Activated T-helper 1 cell treated with anti-CD3 and anti-CD28 coated beads, Interleukin-12 subunit alpha, Interleukin-12 subunit beta, Interleukin-2, Interleukin-4 antibody, amounts not matched to agents 30 ng/mL and 10 ng/mL and 1 ng/mL, durations not matched to agents 14 hours and 24 hours and 36 hours (primary cell): ENCODE measurements around the gene GAP43. TPM values are rescaled to one million over a fixed set of nuclear protein-coding genes. Genes with fewer than 3 reads are reported as not detected.
"Not testable (repeated sequence)": the region's sequence is repeated elsewhere in the genome, so short reads cannot be mapped to it uniquely, and the experiment has no call there.

Source experiments
- DNase-seq: peaks from one replicate; pipeline ENCODE4 v3.0.0; 2021; ENCODE audit warnings: low spot score
- H3K27ac Mint-ChIP-seq: one replicate; pipeline ENCODE4 v1.8.0; 2021; ENCODE audit warnings: mild to moderate bottlenecking, mixed read lengths
- H3K27me3 Mint-ChIP-seq: one replicate; pipeline ENCODE4 v1.8.0; 2022; ENCODE audit warnings: mild to moderate bottlenecking, moderate library complexity, mixed read lengths; ENCODE audit not compliant: insufficient read depth
- H3K36me3 Mint-ChIP-seq: one replicate; pipeline ENCODE4 v1.8.0; 2021; ENCODE audit warnings: low read depth, mixed read lengths
- H3K4me1 Mint-ChIP-seq: one replicate; pipeline ENCODE4 v1.8.0; 2021; ENCODE audit warnings: low read depth, mixed read lengths
- H3K4me3 Mint-ChIP-seq: one replicate; pipeline ENCODE4 v1.8.0; 2021; ENCODE audit warnings: mild to moderate bottlenecking, moderate library complexity, mixed read lengths
- H3K9me3 Mint-ChIP-seq: one replicate; pipeline ENCODE4 v1.8.0; 2021; ENCODE audit warnings: mixed read lengths
- intact Hi-C: fragments of 100-400 bp; cut with micrococcal nuclease; formaldehyde crosslinking; loops from one replicate; pipeline ENCODE4 v1.15.1; 2024
- total RNA-seq: library from RNA; stranded (reverse); gene quantifications from 2 replicates; pipeline ENCODE4 v1.2.3, GENCODE V29; 2022

GAP43 gene
- total RNA-seq, 1 donor from 2014 or later, result not detected

DNA sequence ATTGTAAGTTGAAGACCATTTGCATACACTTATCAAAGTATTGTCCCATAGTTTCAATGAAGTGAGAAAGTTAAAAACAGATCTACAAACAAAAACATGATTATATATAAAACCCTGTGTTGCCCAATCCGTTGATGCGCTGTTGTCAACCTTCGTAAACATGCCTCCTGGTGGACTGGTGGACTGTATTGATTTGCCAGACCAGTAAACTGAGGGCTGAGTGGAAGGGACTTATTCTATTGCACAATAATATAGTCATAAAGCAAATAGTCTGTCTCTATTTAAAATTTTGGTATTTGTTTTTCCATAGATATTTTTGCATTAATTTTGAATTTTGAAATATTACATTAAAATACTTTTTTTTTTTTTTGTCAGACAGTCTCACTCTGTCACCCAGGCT, 102.5 kb downstream of the GAP43 start:
- H3K4me1 Mint-ChIP-seq, result no peaks in the 10 kb centered on the region
- H3K4me3 Mint-ChIP-seq, result no peak overlapping the region
- H3K27ac Mint-ChIP-seq, result no peak overlapping the region
- H3K27me3 Mint-ChIP-seq, result peaks cover 3% of the 10 kb centered on the region
- no peaks in the 10 kb centered on the region for H3K36me3 Mint-ChIP-seq
- H3K9me3 Mint-ChIP-seq, result no peaks in the 10 kb centered on the region
- intact Hi-C loops, result no loop called here
- DNase-seq, result no peak

DNA sequence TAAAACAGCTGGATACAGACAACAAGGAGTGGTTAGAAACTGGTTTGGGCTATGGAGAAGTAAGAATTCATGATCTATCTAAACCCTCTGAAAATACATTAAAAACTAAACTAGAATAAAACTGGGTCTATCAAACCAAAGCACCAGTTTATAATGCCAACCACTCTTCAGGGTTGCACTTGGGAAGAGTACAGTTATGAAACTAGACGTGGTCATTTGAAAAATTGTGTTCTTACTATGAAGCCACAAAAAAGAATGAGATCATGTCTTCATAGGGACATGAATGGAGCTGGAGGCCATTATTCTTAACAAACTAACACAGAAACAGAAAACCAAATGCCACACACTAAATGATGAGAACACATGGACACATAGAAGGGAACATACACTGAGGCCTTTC, 103.8 kb downstream of the GAP43 start:
- no peaks in the 10 kb centered on the region for H3K36me3 Mint-ChIP-seq
- H3K4me1 Mint-ChIP-seq, result no peaks in the 10 kb centered on the region
- no peak for DNase-seq
- no peak overlapping the region for H3K27ac Mint-ChIP-seq
- no peaks in the 10 kb centered on the region for H3K9me3 Mint-ChIP-seq
- H3K27me3 Mint-ChIP-seq, result peaks cover 4% of the 10 kb centered on the region
- H3K4me3 Mint-ChIP-seq, result no peak overlapping the region
- intact Hi-C loops, result no loop called here

DNA sequence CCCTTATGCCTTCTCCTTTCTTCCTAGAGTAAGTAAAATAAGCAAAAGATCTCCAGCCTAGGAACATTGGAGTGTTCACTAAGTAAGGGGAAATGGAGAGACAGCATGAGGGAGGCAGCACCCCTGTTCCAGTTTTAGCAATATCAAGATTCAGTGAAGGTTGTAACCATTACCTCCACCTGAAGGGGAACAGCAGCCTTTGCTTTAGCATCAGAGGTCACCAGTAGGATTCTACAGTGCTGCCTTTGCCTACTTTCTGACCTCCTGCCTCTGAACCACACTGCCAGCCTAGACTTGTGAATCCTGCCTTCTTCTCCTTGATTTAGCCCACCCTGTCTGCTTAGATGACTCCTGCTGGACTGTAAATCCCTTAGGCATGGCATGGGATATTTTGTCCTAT, 104.7 kb downstream of the GAP43 start:
- Mint-ChIP-seq H3K27ac (no peak overlapping the region), H3K4me3 (no peak overlapping the region), H3K9me3 (no peaks in the 10 kb centered on the region), H3K36me3 (no peaks in the 10 kb centered on the region), H3K4me1 (no peaks in the 10 kb centered on the region), H3K27me3 (peaks cover 4% of the 10 kb centered on the region)
- DNase-seq, result no peak
- intact Hi-C loops, result no loop called here

DNA sequence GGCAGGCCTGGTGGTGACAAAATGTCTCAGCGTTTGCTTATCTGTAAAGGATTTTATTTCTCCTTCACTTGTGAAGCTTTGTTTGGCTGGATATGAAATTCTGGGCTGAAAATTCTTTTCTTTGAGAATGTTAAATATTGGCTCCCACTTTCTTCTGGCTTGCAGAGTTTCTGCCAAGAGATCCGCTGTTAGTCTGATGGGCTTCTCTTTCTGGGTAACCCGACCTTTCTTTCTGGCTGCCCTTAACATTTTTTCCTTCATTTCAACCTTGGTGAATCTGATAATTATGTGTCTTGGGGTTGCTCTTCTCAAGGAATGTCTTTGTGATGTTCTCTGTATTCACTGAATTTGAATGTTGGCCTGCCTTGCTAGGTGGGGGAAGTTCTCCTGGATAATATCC, 113.0 kb downstream of the GAP43 start:
- H3K36me3 Mint-ChIP-seq, DNase-seq, intact Hi-C loops, H3K27ac Mint-ChIP-seq, H3K4me3 Mint-ChIP-seq, H3K4me1 Mint-ChIP-seq, H3K9me3 Mint-ChIP-seq, H3K27me3 Mint-ChIP-seq: not testable (repeated sequence)

DNA sequence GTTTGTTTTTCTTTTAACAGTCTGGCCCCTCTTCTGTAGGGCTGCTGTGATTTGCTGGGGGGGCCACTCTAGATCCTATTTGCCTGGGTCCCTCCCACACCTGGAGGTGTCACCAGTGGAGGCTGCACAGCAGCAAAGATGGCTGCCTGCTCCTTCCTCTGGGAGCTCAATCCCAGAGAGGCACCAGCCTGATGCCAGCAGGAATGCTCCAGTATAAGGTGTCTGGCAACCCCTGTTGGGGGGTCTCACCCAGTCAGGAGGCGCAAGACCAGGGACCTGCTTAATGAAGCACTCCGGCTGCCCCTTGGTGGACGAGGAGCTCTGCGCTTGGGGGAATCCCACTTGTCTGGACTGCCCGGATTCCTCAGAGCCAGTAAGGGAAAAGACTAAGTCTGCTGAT, 118.3 kb downstream of the GAP43 start:
- DNase-seq, result no peak

DNA sequence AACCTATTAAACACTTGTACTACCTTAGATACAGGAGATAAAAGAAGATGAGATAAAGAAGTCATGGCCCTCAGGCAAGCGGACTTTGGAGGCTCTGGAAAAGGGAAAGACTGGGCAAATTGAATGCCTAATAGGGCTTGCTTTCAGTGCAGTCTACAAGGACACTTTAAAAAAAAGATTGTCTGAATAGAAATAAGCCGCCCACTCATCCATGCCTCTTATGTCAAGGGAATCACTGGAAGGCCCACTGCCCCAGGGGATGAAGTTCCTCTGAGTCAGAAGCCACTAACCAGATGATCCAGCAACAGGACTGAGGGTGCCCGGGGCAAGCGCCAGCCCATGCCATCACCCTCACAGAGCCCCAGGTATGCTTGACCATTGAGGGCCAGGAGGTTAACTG, 121.2 kb downstream of the GAP43 start:
- H3K36me3 Mint-ChIP-seq, DNase-seq, intact Hi-C loops, H3K27ac Mint-ChIP-seq, H3K27me3 Mint-ChIP-seq, H3K9me3 Mint-ChIP-seq, H3K4me3 Mint-ChIP-seq, H3K4me1 Mint-ChIP-seq: not testable (repeated sequence)

More for the DNA sequence above, 118.3 kb downstream of the GAP43 start:
- Mint-ChIP-seq H3K36me3 (no peaks in the 10 kb centered on the region), H3K27ac (no peak overlapping the region), H3K4me1 (no peaks in the 10 kb centered on the region), H3K27me3 (no peaks in the 10 kb centered on the region), H3K4me3 (no peak overlapping the region), H3K9me3 (no peaks in the 10 kb centered on the region)
- intact Hi-C loops, result no loop called here

DNA sequence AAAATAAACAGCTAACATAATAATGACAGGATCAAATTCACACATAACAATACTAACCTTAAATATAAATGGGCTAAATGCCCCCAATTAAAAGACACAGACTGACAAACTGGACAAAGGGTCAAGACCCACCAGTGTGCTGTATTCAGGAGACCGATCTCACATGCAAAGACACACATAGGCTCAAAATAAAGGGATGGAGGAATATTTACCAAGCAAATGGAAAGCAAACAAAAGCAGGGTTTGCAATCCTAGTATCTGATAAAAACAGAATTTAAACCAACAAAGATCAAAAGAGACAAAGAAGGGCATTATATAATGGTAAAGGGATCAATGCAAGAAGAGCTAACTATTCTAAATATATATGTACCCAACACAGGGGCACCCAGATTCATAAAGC, 129.7 kb downstream of the GAP43 start:
- H3K27me3 Mint-ChIP-seq, H3K9me3 Mint-ChIP-seq, H3K36me3 Mint-ChIP-seq, H3K4me3 Mint-ChIP-seq, DNase-seq, H3K27ac Mint-ChIP-seq, intact Hi-C loops, H3K4me1 Mint-ChIP-seq: not testable (repeated sequence)

- intact Hi-C loops, result no loop called here
- no peak for DNase-seq
- H3K4me1 Mint-ChIP-seq, result no peaks in the 10 kb centered on the region
- no peak overlapping the region for H3K4me3 Mint-ChIP-seq
- peaks cover 9% of the 10 kb centered on the region for H3K27me3 Mint-ChIP-seq
- no peaks in the 10 kb centered on the region for H3K36me3 Mint-ChIP-seq
- H3K9me3 Mint-ChIP-seq, result no peaks in the 10 kb centered on the region
- H3K27ac Mint-ChIP-seq, result no peak overlapping the region
Observed at GRCh38 chr3:115758076-115758763, 134.9 kb downstream of the GAP43 start.

DNA sequence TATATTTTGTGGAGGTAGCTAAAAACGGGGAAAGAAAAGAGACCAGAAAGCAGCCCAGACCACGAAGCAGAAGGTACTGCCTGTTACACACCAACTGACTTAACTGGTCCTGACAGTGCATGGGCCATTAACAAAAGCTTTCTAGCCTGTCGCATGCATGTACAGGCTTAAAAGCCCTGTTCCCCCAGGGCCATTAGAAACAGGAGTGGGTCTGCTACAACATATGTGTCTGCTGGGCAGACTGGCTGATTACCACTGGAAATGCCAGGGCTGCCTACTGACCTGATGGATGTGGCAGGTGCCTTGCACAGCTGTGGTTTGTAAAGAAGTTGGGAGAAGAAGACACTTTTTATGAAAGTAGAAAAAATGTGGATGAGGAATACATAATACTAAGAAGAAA, 137.4 kb downstream of the GAP43 start:
- Mint-ChIP-seq H3K36me3 (no peaks in the 10 kb centered on the region), H3K27me3 (peaks cover 10% of the 10 kb centered on the region), H3K27ac (no peak overlapping the region)

GRCh38 chr3:115761927-115762305, 138.6 kb downstream of the GAP43 start:
- H3K4me3 Mint-ChIP-seq, result no peak overlapping the region
- no peaks in the 10 kb centered on the region for H3K4me1 Mint-ChIP-seq
- intact Hi-C loops, result no loop called here
- DNase-seq, result no peak
- peaks cover 8% of the 10 kb centered on the region for H3K27me3 Mint-ChIP-seq
- no peaks in the 10 kb centered on the region for H3K9me3 Mint-ChIP-seq
- H3K36me3 Mint-ChIP-seq, result no peaks in the 10 kb centered on the region
- H3K27ac Mint-ChIP-seq, result no peak overlapping the region

More for the DNA sequence above, 137.4 kb downstream of the GAP43 start:
- no peaks in the 10 kb centered on the region for H3K4me1 Mint-ChIP-seq
- intact Hi-C loops, result no loop called here
- H3K4me3 Mint-ChIP-seq, result no peak overlapping the region
- no peak for DNase-seq
- H3K9me3 Mint-ChIP-seq, result no peaks in the 10 kb centered on the region

DNA sequence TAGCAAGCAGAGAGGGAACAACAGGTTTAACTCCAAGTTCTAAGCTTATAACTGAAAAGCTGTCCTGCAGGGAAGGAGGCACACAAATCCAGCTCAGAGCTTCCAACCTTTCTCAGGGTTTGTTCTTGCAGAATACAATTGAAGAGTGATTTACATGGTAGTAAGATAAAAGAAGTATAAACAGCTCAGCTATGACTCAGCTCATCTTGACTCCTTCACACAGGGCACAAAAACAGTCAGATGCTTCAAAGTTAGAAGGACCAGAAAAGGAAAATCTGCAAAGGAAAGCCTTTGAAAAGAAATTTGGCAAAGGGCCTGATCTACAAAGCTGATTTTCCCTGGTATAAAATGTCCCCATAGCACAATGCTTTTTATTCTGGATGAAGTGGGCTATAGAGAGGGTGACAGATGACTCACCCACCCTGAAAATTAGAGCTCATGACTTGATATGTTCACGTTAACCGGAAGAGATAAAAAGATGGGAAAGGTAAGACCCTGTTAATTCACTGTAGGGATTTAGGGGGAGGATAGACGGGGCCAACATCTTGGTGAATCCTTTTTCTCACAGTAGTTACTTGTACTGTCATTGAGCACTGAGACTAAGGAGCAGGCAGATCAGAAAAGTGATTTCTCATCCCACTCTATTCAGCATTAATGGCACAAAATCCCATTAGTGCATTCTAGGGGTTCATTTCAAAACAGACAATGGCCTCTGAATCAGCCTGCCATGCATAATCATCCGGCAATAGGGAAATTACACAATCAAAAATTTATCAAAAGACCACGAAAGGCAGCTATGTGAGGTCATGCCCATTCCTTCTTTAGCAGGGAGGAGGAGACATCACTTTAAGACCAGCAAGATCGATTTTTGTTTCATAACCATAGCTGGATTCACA, 143.5 kb downstream of the GAP43 start:
- Mint-ChIP-seq H3K4me3 (no peak overlapping the region), H3K36me3 (no peaks in the 10 kb centered on the region), H3K9me3 (no peaks in the 10 kb centered on the region), H3K4me1 (no peaks in the 10 kb centered on the region), H3K27me3 (peaks cover 11% of the 10 kb centered on the region), H3K27ac (no peak overlapping the region)
- no peak for DNase-seq
- intact Hi-C loops, result no loop called here

- H3K4me3 Mint-ChIP-seq, result no peak overlapping the region
- no peak overlapping the region for H3K27ac Mint-ChIP-seq
- no peaks in the 10 kb centered on the region for H3K36me3 Mint-ChIP-seq
- H3K9me3 Mint-ChIP-seq, result no peaks in the 10 kb centered on the region
- no peaks in the 10 kb centered on the region for H3K4me1 Mint-ChIP-seq
- intact Hi-C loops, result no loop called here
- no peak for DNase-seq
- peaks cover 9% of the 10 kb centered on the region for H3K27me3 Mint-ChIP-seq
Observed at GRCh38 chr3:115768661-115769060, 145.4 kb downstream of the GAP43 start.
